Vagina (tissue), 2 donors: ENCODE results near the gene MID1.

ENCODE experiments used
- POLR2A ChIP-seq, 2 donors: fragments of 450-650 bp; IDR thresholded peaks; one replicate each; pipeline ENCODE4 v1.6.1; 2017; ENCODE audit warnings: antibody characterized with exemption in 2 of 2, mild to moderate bottlenecking in 2 of 2, moderate library complexity in 2 of 2
- POLR2AphosphoS5 ChIP-seq, 2 donors: sonication (generic); formaldehyde crosslinking; IDR thresholded peaks; one replicate each; pipeline ENCODE4 v1.9.0; 2017; ENCODE audit warnings: antibody characterized with exemption in 2 of 2, mild to moderate bottlenecking in 2 of 2, low read depth in 1 of 2; ENCODE audit not compliant: insufficient read depth in 1 of 2
- TF ChIP-seq, protein P1 (sequence below), 3 experiments: fragments of 450-650 bp in 2 of 3; fragments of 200-600 bp in 1 of 3; sonication (generic) in 1 of 3; IDR thresholded peaks; one replicate each; pipeline ENCODE4 v1.5.1; 2017 to 2019; ENCODE audit warnings: antibody characterized with exemption in 3 of 3, mild to moderate bottlenecking in 2 of 3, moderate library complexity in 2 of 3

DNA sequence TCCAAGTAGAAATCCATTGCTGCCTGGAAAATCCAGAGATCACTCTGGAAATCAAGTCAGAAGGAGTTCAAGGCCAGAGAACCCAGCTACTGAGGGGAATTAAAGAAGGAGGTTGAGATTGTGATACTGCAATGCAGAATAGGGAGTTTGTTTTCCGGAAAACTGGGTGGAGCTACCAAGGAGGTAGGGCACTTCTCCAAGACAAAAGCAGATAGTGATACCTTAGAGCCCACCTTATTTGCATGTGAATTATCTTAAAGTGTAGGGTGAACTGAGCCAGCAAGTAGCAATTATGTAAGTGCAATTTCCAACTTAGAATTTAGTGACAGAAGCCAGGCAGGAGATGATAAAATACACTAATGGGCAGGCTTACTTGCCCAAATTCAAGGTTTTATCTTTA is 178.9 kb downstream of the MID1 start:
- TF ChIP-seq, protein P1, sequence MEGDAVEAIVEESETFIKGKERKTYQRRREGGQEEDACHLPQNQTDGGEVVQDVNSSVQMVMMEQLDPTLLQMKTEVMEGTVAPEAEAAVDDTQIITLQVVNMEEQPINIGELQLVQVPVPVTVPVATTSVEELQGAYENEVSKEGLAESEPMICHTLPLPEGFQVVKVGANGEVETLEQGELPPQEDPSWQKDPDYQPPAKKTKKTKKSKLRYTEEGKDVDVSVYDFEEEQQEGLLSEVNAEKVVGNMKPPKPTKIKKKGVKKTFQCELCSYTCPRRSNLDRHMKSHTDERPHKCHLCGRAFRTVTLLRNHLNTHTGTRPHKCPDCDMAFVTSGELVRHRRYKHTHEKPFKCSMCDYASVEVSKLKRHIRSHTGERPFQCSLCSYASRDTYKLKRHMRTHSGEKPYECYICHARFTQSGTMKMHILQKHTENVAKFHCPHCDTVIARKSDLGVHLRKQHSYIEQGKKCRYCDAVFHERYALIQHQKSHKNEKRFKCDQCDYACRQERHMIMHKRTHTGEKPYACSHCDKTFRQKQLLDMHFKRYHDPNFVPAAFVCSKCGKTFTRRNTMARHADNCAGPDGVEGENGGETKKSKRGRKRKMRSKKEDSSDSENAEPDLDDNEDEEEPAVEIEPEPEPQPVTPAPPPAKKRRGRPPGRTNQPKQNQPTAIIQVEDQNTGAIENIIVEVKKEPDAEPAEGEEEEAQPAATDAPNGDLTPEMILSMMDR (IDR thresholded peaks at IDR 0.05) = no peak
- TF ChIP-seq POLR2A (IDR thresholded peaks at IDR 0.05) = no peak
- TF ChIP-seq POLR2AphosphoS5 (IDR thresholded peaks at IDR 0.05; ENCODE audit: insufficient read depth in 1 of 2, low read depth in 1 of 2) = no peak
